Endometrial microvascular endothelial cells (primary cell): ENCODE results near the gene ANXA4. TPM values are rescaled to one million over a fixed set of nuclear protein-coding genes. Genes with fewer than 3 reads are reported as not detected.
"Not testable (repeated sequence)": the region's sequence is repeated elsewhere in the genome, so short reads cannot be mapped to it uniquely, and the experiment has no call there.

Experiments used
- in situ Hi-C: cut with HindIII; loops from 2 replicates; pipeline ENCODE4 v1.10.0; 2017; ENCODE audit warnings: low sequenced_read_pairs, low pct_unique_long_range_greater_than_20kb; ENCODE audit errors: inconsistent ontology term
- total RNA-seq: library from RNA; depleted of rRNA; stranded (reverse); fragments of >200 nt; gene quantifications from one replicate; pipeline ENCODE4 v1.2.3, GENCODE V29; 2015; ENCODE audit errors: inconsistent ontology term

Gene ANXA4
- total RNA-seq, 1 donor from 2014 or later, result 50.1 TPM

DNA sequence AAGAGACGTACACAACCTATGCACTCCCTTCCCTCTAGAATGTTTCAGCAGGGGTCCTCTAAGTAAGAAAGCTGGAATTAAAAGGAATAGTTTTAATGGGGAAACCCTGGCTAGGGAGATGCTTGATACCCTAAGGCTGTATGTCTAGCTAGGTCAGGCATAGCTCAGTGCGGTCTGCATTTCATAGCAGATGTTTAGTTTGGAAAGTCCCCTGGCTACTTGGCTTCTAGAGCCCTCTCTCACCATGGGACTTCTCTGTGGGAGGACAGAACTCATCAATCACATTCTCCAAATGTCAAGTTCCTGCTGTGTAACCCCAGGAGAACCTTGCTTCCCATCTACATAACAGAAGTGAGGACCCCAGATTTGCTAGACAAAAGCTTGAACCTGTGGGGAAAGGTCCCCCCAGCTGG is 24.1 kb upstream of the ANXA4 start:
- in situ Hi-C loops, result no loop called here

DNA sequence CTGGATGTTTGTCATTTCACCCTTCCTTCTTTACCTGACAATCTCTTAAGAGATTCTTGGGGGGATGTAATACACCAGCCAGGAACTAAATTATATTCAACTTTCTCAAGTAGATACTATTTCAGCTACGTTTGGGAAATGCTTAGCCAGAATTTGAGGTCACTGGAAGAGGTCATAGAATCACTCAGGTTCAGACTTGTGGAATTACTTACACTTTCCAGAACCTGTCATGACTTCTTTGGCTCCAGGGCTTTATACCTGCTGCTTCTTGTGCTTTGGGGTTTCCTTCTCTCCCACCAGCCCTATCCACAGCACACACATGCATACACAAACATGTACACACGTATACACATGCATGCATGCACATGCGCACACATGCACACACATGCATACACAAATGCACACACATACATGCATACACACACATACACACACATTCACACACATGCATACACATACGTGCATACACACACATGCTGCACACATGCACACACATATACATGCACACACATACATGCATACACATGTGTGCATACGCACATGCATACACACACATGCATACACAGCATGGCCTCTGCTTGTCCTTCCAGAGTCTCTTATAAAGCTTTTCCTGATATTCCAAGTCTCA is 23.5 kb upstream of the ANXA4 start:
- in situ Hi-C loops, result no loop called here

DNA sequence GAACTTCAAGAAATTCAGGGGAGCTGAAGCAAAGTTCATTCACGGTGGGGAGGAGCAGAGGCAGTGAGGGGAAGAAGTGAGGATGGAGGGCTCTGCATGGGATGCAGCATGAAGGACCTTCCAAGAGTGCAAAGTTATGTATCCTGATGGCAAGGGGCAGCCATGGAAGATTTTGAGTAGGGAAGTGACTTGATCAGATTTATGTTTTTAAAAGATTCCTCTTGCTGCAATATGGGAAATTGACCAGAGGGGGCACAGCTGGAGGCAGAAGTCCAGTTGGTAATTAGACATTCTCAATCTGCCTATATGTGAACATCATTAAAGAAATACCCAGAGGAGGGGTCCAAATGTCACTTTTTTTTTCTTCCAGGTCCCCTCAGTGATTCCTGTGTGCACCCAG is 21.5 kb upstream of the ANXA4 start:
- in situ Hi-C loops, result no loop called here

DNA sequence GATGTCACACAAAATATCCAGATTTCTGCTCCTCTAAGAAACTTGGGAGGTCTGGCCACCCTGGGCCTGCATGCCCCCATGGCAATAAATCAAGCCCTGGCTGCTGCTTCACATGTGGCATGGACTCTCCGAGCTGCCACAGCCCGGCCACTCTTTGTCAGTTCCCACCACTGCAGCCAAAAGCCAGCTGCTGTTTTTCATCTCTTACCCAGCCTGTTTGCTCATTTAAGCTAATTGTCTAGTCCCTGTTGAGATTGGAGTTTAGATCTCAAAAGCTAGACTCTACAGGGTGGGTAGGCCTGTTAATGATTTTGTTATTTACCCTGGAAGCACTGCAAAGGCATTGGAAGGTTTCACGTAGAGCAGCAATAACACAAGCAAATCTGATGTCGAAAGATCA is 20.9 kb upstream of the ANXA4 start:
- in situ Hi-C loops, result no loop called here

DNA sequence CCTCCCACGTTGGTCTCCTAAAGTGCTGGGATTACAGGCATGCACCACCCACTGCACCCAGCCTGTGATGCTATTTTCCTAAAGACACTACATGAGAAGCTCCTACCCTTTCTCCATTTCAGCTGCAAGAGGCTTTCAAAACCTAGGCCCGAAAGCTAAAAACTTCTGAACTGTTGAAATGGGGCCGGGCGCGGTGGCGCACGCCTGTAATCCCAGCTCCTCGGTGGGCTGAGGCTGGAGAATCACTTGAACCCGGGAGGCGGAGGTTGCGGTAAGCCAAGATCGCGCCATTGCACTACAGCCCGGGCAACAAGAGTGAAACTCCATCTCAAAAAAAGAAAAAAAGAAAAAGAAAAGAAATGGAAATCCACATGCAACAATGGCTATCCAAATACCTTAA is 18.1 kb upstream of the ANXA4 start:
- in situ Hi-C loops, result no loop called here

DNA sequence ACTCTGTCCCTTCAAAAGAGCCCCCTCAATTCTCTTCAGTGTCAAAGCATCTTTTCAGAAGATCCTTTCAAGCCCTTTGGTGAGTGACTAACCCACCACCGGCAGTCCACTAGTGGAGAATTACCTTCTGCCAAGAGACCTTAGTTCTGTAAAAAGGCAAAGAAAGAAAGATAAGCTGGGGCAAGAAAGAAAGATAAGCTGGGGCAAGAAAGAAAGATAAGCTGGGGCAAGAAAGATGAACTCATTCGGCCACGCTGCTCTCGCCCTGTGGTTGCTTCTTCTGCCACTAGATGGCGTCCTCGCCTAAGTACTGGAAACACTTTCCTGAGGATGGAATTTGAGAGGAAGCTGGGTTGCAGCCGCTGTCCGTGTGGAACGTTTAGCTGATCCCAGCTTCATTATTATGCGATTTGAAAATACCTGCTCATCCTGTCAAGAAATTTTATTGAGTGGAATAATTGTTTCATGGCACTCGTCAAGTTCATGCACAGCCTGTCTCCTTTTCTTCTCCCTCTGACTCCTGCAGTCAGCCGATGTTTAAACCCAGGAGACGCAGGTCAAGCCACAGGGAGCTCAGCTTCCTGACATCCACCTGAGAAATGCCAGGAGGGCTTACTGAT is 17.3 kb upstream of the ANXA4 start:
- in situ Hi-C loops, result no loop called here

DNA sequence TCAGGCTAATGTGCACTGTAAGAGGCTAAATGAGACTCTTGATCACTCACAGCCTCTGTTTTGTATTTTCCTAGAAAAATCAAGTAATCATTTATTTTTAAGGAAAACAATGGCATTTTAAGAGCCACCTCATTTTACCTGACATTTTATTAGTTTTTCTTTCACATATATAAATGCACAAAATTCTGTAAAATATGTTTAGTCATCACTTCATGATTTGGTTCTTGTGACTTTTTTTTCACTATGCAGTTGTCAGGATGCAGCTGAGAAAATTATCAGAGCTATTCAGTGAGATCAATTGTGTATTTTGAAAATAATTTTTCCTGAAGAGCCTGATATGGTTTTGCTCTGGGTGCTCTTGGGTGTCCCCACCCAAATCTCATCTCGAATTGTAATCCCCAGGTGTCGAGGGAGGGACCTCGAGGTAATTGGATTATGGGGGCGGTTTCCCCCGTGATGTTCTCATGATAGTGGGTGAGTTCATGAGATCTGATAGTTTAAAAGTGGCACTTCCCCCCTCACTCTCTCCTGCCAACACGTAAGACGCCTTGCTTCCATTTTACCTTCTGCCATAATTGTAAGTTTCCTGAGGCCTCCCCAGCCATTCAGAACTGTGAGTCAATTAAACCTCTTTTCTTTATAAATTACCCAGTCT is 16.1 kb upstream of the ANXA4 start:
- in situ Hi-C loops, result no loop called here

DNA sequence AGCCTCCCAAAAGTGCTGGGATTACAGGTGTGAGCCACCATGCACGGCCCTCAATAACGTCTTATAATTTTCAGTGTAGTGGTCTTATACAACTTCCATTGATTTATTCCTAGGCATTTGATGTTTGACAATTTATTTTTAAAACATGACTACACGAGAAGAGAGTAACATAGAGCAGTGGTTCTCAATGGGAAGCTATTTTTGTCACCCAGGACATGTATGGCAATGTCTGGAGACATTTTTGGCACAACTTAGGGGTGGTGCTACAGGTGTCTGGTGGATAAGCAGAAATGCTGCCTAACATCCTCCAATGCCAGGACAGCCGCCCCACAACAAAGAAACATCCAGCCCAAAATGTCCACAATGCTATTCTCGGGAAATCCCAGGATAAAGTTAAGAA is 12.7 kb upstream of the ANXA4 start:
- in situ Hi-C loops, result no loop called here

DNA sequence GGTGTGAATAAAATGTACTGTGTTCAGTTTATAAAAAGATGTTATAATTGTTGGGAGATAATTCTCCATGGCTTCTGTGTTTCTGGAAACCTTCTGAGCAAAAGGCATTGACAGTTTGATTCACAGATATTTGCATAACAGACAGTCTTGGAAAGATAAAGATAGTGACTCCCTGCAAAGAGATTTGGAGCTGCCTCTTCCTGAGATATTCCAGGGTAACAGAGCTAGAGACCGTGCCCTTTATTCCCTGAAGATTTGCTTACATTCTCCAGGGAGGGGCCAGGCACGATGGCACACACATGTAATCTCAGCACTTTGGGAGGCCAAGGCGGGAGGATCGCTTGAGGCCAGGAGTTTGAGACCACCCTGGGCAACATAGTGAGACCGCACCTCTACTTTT is 12.2 kb upstream of the ANXA4 start:
- in situ Hi-C loops, result no loop called here

DNA sequence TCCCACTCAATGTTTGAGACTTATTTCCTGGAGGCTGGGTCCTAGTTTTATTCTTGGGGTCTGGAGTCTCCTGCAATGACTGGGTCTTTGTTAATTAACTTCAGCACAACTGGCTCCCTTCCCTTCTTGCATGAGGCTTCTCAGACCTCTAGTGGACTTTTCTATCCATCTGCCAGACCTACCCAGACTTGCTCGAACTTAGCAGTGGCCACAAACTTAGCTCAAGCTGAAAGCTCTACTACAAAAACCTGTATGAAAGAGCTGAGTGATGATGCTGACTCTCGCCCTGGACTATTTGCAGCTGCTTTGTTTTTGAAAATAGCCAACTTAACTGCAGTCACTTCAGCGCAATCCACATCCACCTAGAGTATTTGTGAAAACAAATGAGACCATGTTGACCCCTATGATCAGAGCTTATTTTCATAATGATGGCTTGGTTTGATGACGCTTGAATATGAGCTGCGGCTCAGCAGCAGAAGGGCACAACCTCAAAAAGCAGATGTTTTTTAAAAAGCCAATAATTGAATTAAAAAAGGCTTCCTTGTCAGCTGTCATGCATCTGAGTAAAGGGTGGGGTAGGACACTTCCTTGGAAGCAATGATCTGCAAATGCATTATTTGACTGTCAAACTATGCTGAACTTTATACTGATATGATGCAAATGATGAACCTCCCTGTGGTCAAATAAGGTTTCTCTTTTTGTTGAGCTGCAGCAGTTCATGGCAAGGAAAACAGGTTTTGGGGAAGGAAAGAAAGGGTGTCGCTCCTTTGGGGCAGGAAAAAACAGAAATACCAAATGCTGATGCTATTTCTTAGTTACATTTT is 10.6 kb upstream of the ANXA4 start:
- in situ Hi-C loops, result no loop called here

DNA sequence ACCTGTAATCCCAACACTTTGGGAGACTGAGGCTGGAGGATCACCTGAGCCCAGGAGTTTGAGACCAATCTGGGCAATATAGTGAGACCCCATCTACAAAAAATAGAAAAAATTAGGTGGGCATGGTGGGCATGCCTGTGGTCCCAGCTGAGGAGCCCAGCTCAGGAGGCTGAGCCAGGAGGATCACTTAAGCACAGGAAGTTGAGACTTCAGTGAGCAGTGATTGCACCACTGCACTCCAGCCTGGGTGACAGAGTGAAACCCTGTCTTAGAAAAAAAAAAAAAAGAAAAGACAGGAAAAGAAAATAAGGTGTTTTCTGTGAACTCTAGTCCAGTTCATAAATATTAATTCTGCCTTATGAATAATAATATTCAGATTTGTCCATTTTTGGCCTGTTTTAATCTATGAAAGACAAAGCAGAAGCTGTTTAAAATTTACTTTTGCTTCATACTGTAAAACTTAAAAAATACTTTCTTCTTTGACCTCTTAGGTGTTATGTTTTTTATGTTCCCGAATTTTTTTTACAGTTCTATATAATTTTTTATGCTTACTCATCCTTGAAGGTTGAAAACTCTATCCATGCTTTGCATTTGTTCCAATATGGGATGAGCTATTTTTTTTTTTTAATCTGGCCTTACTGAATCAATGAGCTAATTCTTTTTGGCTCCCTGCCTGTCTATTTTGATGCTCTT is 8.4 kb upstream of the ANXA4 start:
- in situ Hi-C loops, result no loop called here

DNA sequence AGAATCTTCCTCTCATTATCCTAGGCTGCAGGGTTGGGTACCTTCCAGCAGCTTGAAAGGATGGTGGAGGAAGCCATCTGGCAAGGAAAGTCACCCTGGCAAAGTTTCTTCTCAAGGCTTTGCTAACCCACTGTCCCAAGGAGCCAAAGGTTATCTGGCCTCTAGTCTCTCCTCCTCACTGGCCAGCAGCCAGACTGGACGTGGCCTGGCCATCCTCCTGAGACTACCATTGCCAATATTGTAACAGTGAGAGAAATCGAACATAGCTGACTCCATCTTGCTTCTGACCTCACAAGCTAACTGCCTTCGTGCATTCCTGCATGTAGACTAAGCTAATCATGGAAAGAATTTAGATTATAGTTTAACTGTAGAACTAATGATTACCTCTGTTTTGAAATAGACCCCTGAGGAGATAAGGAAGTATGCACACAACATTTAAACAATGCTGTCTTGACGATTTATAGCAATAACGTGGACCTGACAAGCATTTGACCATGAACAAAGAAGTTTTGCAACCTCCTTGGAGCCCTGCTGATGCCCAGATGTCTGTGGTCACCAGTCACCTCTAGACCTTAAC is 7.8 kb upstream of the ANXA4 start:
- in situ Hi-C loops, result no loop called here

DNA sequence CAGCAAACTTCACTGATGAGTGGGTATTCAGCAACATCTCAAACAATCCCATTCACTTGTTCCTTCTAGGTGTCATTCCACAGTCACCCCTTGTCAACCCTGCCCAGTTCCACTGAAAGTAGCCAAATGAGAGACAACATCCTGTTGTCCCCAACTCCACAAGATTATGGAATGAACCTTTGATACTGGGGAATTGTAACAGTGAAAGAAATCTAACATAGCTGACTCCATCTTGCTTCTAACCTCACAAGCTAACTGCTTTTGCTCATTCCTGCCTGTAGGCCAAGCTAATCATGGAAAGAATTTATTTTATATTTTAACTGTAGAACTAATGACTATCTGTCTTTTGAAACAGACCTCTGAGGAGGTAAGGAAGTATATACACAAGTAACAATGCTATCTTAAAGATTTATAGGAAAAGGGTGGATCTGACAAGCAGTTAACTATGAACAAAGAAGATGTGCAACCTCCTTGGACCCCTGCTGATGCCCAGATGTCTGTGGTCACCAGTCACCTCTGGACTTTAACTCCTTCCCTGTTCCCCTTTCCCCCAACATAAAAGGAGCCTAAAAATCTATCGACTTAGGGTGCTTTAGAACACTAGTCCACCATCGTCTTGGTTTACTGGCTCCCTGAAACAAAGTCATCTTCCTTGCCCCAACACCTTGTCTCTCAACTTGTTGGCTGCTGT is 6.9 kb upstream of the ANXA4 start:
- in situ Hi-C loops, result no loop called here

DNA sequence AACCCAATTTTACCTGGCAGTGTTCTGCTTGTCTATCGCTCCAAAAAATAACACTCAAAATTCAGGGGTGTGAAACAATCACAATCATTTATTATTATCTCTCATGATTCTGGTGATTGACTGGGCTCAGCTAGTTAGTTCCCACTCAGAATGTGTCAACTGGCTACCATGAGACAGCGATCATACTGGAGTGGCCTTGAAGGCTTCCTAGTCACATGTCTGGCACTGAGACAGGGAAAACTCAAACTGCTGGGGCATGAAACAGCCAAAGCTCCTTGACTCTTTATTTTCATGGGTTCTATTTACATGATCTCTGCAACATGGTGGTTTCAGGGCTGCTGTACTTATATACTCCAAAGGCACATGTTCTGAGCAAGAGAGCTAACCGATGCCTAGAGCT is 6.2 kb upstream of the ANXA4 start:
- in situ Hi-C loops, result no loop called here

DNA sequence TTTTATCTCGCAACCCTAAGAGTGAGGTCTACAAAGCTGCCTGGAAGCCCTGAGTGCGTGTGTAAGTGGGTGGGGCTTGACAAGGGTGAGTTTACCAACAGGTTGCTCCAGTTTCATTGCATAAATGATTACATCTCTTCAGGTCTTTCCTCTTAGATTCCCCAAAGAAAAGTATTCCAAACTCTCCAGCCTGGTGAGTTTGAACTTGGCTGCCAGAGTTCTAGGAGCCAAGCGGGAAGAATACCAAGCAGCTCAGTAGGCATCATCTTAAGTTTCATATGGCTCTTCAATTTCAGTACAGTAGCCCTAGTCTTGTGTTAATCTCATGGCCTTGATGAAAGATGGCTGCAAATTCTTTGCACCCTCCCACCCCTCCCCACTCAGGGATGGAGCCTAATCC is 3.8 kb upstream of the ANXA4 start:
- in situ Hi-C loops, result not testable (repeated sequence)

DNA sequence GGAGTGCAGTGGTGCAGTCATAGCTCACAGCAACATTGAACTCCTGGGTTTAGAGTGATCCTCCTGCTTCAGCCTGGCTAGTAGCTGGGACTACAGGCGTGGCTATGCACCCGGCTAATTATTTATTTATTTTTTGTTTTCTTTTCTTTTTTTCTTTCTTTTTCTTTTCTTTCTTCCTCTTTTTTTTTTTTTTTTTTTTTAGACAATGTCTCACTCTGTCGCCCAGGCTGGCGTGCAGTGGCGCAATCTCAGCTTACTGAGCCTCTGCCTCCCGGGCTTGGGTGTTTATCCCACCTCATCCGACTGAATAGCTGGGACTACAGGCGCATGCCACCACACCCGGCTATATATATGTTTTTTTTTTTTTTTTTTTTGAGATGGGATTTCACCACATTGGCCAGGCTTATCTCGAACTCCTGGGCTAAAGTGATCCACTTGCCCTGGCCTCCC is 1.4 kb upstream of the ANXA4 start:
- in situ Hi-C loops, result no loop called here

DNA sequence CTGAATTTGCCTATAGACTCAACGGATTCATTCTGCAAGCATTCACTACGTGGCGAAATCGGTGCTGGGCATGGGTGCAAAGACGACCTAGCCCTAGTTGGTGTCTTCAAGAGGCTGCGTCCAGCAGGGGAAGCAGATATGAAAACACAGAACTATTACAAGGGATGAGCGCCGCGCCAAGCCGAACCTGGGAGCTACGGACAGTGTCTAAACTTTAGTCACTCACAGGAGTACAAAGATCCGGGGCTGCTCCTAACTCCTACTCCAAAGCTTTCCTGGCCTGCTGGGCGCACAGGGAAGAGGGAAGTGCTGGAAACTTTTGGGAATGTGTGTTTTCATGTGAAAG is 732 bp upstream of the ANXA4 start:
- in situ Hi-C loops, result no loop called here

DNA sequence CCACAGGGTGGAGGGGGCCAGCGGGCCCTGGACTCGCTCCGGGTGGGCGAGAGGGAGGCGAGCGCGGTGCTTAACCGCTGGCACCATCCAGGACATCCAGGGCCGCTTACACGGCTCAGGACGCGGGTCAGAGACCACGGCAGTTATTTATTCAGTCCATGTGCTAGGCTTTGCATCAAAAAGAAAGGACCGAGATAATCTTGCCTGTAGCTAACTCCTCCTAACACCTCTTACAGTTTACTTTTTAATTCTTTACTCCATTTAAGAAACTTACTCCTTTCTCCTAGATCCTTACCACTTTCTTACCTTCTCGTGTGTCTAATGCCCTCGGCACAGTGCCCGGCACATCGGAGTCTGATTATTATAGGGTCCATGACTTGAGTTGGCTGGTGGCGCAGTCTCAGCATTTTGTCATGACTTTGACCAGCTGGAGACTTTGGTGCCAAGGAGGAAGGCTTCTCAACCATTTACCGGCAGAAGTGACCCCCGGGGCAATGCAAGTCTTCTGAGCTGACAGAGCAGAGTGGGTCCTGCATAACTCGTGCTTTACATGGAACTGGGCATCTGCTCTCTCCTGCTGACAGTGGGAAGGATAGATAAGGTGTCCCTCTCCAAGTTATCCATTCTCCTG is 503 bp downstream of the ANXA4 start:
- in situ Hi-C loops, result no loop called here
